Measurements from ENCODE around the gene DMBT1.

Gene DMBT1

DNA sequence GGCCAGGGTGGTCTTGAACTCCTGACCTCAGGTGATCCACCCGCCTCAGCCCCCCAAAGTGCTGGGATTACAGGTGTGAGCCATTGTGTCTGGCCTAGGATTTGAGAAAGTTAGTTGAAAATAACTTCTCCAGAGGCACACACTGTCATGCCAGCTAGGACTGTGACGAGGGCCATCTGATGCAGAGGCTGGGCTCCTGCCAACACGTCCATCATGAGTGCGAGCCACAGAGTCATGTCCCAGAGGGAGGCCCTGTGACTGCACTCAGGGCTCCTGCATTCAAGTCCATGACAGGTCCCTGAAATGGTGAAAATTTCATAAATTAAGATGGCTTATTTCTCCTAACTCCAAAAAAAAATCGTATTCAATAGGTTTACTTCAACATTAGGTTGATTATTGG lies 122.0 kb downstream of the DMBT1 start:
- no peak for DNase-seq

DNA sequence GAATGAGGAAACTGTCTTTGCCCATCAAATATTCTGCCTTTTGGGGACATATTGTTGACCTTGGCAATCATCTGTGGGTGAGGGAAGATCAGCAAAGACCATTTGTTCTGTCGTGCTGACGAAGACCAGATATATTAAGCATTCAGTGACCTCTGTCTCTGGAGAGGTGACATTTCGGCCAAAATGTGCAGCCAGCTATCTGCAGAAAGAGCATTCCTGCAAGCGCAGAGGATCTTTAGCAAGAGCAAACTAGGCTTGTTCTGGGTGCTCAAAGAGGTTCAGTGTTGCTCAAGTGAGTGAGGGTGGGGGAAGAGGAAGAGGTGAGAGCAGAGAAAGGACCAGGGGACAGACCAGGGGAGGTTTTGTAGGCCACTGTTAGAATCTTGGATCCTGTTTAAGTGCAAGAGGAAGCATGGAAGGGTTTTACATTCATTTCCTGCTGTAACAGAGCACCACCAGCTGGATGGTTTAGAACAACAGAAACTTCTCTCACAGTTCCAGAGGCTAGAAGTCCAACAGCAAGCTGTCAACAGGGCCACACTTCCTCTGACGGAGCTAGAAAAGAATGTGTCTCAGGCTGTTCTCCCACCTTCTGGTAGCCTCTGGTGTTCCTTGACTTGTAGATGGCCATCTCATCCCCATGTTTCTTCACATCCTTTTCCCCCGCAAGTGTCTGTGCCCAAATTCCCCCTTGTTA lies 127.9 kb downstream of the DMBT1 start:
- no peak for DNase-seq

DNA sequence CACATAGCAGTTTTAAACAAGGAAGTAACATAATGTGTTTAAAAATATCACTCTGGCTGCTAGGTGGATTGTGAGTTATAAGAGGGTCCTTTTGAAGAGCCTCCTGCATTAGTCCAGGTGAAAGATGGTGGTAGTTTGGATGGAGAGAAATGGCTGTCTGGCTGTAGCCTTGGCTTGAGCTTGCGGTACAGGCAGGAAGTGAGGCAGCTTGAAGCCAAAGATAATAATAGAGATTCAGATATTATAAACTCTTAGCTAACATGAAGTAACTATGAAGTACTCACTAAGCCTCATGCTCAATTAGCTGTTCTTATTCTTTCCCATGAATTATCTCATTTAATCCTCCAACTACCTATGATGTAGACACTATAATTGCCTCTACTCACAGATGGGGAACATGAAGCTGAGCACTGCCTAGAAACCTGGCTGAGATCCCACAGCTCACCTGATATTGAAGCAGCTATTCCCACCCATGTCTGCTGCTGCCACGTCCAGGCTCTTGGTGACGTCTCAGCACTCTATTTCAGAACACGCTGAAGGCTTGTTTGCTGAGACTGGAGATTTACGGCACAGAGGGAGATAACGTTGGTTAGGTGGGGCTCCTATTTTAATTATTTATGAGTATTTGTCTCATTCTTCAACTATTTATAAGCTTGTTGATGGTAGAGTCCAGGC lies 128.7 kb downstream of the DMBT1 start:
- no peak for DNase-seq

DNA sequence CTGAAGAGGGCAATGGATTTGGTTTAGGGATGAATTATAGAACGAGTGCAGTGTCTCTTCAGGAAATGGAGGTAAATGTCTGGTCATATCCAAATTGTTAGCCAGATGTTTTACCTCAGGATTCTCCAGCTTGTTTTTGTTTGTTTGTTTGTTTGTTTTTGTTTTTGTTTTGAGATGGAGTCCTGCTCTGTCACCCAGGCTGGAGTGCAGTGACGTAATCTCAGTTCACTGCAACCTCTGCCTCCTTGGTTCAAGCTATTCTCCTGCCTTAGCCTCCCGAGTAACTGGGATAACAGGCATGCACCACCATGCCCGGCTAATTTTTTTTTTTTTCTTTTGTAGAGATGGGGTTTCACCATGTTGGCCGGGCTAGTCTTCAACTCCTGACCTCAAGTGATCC lies 132.2 kb downstream of the DMBT1 start:
- DNase-seq, result no peak
